Stimulated activated CD4-positive, alpha-beta T cell treated with anti-CD3 and anti-CD28 coated beads, Interleukin-15, amount 100 ng/mL, for 48 hours (primary cell): ENCODE results near the gene HPRT1.
"Not testable (repeated sequence)": the region's sequence is repeated elsewhere in the genome, so short reads cannot be mapped to it uniquely, and the experiment has no call there.

ENCODE experiments used
- DNase-seq, 2 donors: peaks; one replicate each; pipeline ENCODE4 v3.0.0-alpha.2; 2020; ENCODE audit warnings: low read depth in 2 of 2

Gene HPRT1

GRCh38 chrX:134460005-134460861 is at the start of gene HPRT1:
Gene HPRT1 (plus strand): TSS chrX:134460165. CDS start chrX:134460312, 147 bp downstream.
- DNase-seq, result peak; percentile 53 to 55

- no peak for DNase-seq
Measured at GRCh38 chrX:134416087-134416486, 43.9 kb upstream of the HPRT1 start.

- DNase-seq, result no peak
Measured at GRCh38 chrX:134418317-134419113, 41.5 kb upstream of the HPRT1 start.

GRCh38 chrX:134419784-134420183 is 40.2 kb upstream of the HPRT1 start:
- no peak for DNase-seq

GRCh38 chrX:134423606-134424005 is 36.4 kb upstream of the HPRT1 start:
- DNase-seq, result no peak

GRCh38 chrX:134426281-134426680 is 33.7 kb upstream of the HPRT1 start:
- DNase-seq, result no peak

- no peak for DNase-seq
Measured at GRCh38 chrX:134431894-134432293, 28.1 kb upstream of the HPRT1 start.

GRCh38 chrX:134435894-134436293 is 24.1 kb upstream of the HPRT1 start:
- DNase-seq, result no peak

- no peak for DNase-seq
Measured at GRCh38 chrX:134443020-134443419, 16.9 kb upstream of the HPRT1 start.

GRCh38 chrX:134443461-134443860 is 16.5 kb upstream of the HPRT1 start:
- no peak for DNase-seq

GRCh38 chrX:134444681-134445080 is 15.3 kb upstream of the HPRT1 start:
- no peak for DNase-seq

- no peak for DNase-seq
Measured at GRCh38 chrX:134452596-134452995, 7.4 kb upstream of the HPRT1 start.

GRCh38 chrX:134453631-134454030 is 6.3 kb upstream of the HPRT1 start:
- no peak for DNase-seq

GRCh38 chrX:134454506-134454905 is 5.5 kb upstream of the HPRT1 start:
- no peak for DNase-seq

- no peak for DNase-seq
Measured at GRCh38 chrX:134457708-134458107, 2.3 kb upstream of the HPRT1 start.

GRCh38 chrX:134459683-134460004 is 321 bp upstream of the HPRT1 start:
- DNase-seq, result no peak

- no peak for DNase-seq
Measured at GRCh38 chrX:134460862-134461220, 876 bp downstream of the HPRT1 start.

GRCh38 chrX:134461437-134461836 is 1.5 kb downstream of the HPRT1 start:
- DNase-seq, result no peak

- DNase-seq, result no peak
Measured at GRCh38 chrX:134462927-134463326, 3.0 kb downstream of the HPRT1 start.

GRCh38 chrX:134464453-134464852 is 4.5 kb downstream of the HPRT1 start:
- DNase-seq, result not testable (repeated sequence)

- no peak for DNase-seq
Measured at GRCh38 chrX:134469486-134469885, 9.5 kb downstream of the HPRT1 start.

- no peak for DNase-seq
Measured at GRCh38 chrX:134470013-134470412, 10.0 kb downstream of the HPRT1 start.

GRCh38 chrX:134472041-134472440 is 12.1 kb downstream of the HPRT1 start:
- no peak for DNase-seq
